Bronchial epithelial cell (primary cell): ENCODE data around the gene NXN. TPM values are rescaled to one million over a fixed set of nuclear protein-coding genes. Genes with fewer than 3 reads are reported as not detected.

Experiments used
- DNase-seq: peaks from one replicate; pipeline ENCODE4 v3.0.0-alpha.2; 2010; ENCODE audit warnings: low read depth
- FAIRE-seq: peaks from 2 replicates; lab custom pipeline; 2011; peaks lifted over from hg19 to GRCh38; lab: Jason Lieb, UNC
- H3K27me3 ChIP-seq: 2 replicates; pipeline ENCODE4 v1.5.1; 2011; ENCODE audit warnings: low read length; ENCODE audit not compliant: control insufficient read depth, insufficient read depth
- H3K36me3 ChIP-seq: 2 replicates; pipeline ENCODE4 v1.5.1; 2011; ENCODE audit warnings: low read length; ENCODE audit not compliant: control insufficient read depth, insufficient read depth
- H3K4me3 ChIP-seq: 2 replicates; pipeline ENCODE4 v1.5.1; 2011; ENCODE audit warnings: mild to moderate bottlenecking, low read depth, low read length, control low read depth
- total RNA-seq: library from RNA; depleted of rRNA; stranded (reverse); fragments of >200 nt; gene quantifications from 2 replicates; pipeline ENCODE4 v1.2.1, GENCODE V29; 2014
- TF ChIP-seq, protein P1 (sequence below): IDR thresholded peaks from 2 replicates; pipeline ENCODE4 v1.5.1; 2011; ENCODE audit warnings: mild to moderate bottlenecking, moderate library complexity, low read length, control low read depth, inconsistent platforms; ENCODE audit not compliant: insufficient read depth, severe bottlenecking

NXN gene
- total RNA-seq, 1 donor from 2014 or later = 70.3 TPM

DNA sequence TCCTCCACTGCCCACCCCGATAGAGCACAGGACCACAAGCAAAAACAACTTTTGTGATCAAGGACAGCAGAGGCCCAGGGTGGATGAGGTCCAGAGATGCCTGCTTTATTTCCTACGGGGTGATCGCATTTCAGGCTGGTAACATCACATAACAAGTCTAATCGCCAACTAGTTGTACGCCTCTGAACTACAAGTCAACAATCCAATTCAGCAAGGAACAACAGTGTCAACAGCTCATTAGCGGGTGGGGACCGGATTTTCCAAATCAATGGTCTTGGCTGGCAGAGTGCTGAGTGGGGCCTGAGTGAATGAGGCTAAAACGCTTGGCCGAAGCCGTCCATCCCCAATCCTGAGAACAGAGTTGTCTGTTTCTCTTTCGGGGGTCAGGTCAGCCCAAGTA lies 180.3 kb downstream of the NXN start:
- TF ChIP-seq, protein P1, sequence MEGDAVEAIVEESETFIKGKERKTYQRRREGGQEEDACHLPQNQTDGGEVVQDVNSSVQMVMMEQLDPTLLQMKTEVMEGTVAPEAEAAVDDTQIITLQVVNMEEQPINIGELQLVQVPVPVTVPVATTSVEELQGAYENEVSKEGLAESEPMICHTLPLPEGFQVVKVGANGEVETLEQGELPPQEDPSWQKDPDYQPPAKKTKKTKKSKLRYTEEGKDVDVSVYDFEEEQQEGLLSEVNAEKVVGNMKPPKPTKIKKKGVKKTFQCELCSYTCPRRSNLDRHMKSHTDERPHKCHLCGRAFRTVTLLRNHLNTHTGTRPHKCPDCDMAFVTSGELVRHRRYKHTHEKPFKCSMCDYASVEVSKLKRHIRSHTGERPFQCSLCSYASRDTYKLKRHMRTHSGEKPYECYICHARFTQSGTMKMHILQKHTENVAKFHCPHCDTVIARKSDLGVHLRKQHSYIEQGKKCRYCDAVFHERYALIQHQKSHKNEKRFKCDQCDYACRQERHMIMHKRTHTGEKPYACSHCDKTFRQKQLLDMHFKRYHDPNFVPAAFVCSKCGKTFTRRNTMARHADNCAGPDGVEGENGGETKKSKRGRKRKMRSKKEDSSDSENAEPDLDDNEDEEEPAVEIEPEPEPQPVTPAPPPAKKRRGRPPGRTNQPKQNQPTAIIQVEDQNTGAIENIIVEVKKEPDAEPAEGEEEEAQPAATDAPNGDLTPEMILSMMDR = no peak
- DNase-seq (no peak), FAIRE-seq (peak; percentile 89)
- Histone ChIP-seq H3K27me3 (no peaks in the 10 kb centered on the region), H3K36me3 (peaks cover 15% of the 10 kb centered on the region), H3K4me3 (no peak overlapping the region)

DNA sequence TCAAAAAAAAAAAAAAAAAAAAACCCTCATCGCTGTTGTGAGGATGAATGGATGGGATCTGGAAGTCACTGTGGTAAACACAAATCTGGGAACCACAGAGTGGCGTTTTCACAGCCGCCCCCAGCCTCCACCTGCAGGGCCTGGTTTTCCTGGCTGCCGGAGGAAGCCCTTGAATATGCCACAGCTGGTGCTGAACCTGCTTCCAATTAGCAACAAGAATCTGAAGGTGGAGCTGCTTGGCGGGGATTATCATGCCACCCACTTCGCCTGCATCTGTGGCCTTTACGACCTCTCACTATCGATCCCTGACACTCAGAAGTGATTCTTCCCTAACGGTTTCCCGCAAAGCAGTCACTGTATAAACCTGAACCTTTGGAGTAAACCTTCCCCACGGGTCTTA lies 181.3 kb downstream of the NXN start:
- no peak for FAIRE-seq
- TF ChIP-seq, protein P1 = no peak
- Histone ChIP-seq H3K36me3 (peaks cover 13% of the 10 kb centered on the region), H3K4me3 (no peak overlapping the region), H3K27me3 (no peaks in the 10 kb centered on the region)
- no peak for DNase-seq

DNA sequence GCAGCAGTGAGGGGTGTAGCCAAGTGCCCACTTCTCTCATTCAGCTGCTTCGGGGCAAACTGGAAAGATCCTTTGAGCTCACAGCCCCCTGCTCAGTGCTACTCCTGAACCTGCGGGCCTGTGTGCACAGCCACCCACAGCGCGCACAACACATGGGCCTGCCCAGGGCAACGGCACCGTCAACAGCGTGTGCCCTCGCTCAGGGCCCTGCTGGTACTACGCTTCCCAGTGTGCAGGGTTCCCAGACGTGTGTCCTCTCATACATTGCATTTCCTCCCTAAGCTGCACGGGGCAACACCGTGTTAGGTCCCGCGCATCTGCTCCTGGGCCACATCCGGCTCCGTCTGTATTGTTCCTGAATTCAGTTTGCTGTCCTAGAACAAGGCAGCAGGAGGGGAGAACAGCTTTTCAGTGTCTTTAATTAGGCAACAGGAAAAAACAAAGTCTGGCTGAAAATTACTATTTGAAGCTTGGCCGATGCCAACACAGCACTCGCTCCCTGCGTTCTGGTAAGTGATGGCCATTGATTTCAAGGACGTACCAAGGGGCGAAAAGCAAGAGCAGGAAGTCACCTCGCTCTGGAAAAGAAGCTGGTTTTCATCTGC lies 182.2 kb downstream of the NXN start:
- FAIRE-seq (no peak), DNase-seq (no peak)
- no peak overlapping the region for H3K4me3 ChIP-seq
- TF ChIP-seq, protein P1 = no peak
- H3K36me3 ChIP-seq = peaks cover 6% of the 10 kb centered on the region
- no peaks in the 10 kb centered on the region for H3K27me3 ChIP-seq

DNA sequence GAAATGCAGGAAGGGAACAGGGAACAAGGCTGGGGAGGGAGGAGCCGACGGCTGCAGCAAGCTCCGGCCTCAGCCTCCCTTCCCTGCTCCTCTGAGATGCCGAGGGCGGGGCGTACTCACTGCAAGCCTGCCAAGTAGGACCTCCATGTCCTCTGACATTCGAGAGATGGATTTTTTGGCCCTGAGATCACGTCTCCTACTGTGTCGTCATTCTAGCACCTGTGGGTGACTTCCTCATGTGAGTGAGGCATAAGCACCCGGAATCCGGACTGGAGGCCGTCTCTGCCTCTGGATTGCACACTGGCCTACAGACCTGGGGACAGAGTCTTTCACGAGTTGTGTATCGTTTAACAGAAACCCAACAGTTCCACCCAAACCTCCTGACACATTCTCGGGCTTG lies 183.0 kb downstream of the NXN start:
- FAIRE-seq (no peak), DNase-seq (no peak)
- Histone ChIP-seq H3K4me3 (no peak overlapping the region), H3K27me3 (no peaks in the 10 kb centered on the region), H3K36me3 (peaks cover 6% of the 10 kb centered on the region)
- TF ChIP-seq, protein P1 = no peak

DNA sequence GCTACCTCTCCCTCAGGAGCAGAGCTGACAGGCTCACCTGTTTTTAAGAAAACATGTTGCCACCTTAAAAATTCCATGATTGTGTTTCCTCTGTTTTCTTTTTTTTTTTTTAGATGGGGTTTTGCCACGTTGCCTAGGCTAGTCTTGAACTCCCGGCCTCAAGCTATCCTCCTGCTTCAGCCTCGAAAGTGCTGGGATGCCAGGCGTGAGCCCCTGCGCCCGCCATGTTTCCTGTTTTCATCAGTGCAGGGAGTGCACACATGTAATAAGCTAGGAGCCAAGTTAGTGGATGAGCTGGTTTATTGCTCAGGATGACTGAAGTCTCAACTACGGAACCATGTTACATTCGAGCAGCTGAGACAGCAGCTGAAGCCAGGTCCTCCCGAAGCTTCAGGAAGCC lies 183.9 kb downstream of the NXN start:
- FAIRE-seq (no peak), DNase-seq (no peak)
- TF ChIP-seq, protein P1 = no peak
- H3K27me3 ChIP-seq = no peaks in the 10 kb centered on the region
- H3K36me3 ChIP-seq = peaks cover 6% of the 10 kb centered on the region
- no peak overlapping the region for H3K4me3 ChIP-seq

DNA sequence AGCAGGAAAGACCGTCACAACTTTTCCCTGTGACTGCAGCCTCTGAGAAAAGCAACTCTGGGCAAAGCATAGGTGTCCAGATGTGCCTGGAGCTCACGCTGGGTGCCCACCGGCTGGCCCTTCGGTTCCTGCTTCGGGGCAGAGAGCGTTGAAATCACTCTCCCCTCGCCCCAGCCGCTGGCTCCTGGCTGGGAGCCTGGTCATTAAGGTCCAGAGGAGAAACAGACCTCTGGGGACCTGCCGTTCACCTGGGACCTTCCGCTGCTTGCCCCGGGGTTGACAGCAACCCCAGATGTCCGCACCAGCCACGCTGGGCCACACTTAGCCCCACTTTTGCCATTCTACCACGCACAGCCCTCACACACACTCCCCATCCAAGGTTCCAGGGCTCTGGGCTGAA lies 184.3 kb downstream of the NXN start:
- FAIRE-seq = no peak
- no peak overlapping the region for H3K4me3 ChIP-seq

More for the DNA sequence above, 184.3 kb downstream of the NXN start:
- TF ChIP-seq, protein P1 = no peak
- no peak for DNase-seq
- Histone ChIP-seq H3K27me3 (no peaks in the 10 kb centered on the region), H3K36me3 (peaks cover 3% of the 10 kb centered on the region)
